ENCODE measurements around the gene HTR3A.
"Not testable (repeated sequence)": the region's sequence is repeated elsewhere in the genome, so short reads cannot be mapped to it uniquely, and the experiment has no call there.

HTR3A gene

GRCh38 chr11:113974741-113975470 lies at the start of gene HTR3A:
Gene HTR3A, plus strand, starts transcription at chr11:113975108. Its CDS starts 218 bp downstream, at chr11:113975326.
- H3K27me3 Mint-ChIP-seq (ENCODE audit: low read depth, poor library complexity), result peaks cover 45% of the 10 kb centered on the region
- H3K27ac Mint-ChIP-seq, result no peak within 1 kb of the TSS
- H3K4me1 Mint-ChIP-seq, result peaks cover 48% of the 10 kb centered on the region
- H3K9me3 Mint-ChIP-seq, result no peaks in the 10 kb centered on the region
- no peak for TF ChIP-seq CTCF (IDR thresholded peaks at IDR 0.05)
- DNase-seq, result peak; percentile 73
- peak within 1 kb of the TSS; percentile 62 for H3K4me3 Mint-ChIP-seq
- H3K36me3 Mint-ChIP-seq (ENCODE audit: low read depth), result no peaks in the 10 kb centered on the region

- H3K27me3 Mint-ChIP-seq (ENCODE audit: low read depth, poor library complexity), result peaks cover 23% of the 10 kb centered on the region
- H3K4me1 Mint-ChIP-seq, result no peaks in the 10 kb centered on the region
- H3K27ac Mint-ChIP-seq, result no peak overlapping the region
- H3K36me3 Mint-ChIP-seq (ENCODE audit: low read depth), result no peaks in the 10 kb centered on the region
- no peak for DNase-seq
- no peak for TF ChIP-seq CTCF (IDR thresholded peaks at IDR 0.05)
- no peak overlapping the region for H3K4me3 Mint-ChIP-seq
- no peaks in the 10 kb centered on the region for H3K9me3 Mint-ChIP-seq
Measured at GRCh38 chr11:113926273-113927197, 48.4 kb upstream of the HTR3A start.

GRCh38 chr11:113928311-113928710 lies 46.6 kb upstream of the HTR3A start:
- Mint-ChIP-seq H3K27ac (no peak overlapping the region), H3K4me3 (no peak overlapping the region), H3K9me3 (no peaks in the 10 kb centered on the region), H3K36me3 (ENCODE audit: low read depth) (no peaks in the 10 kb centered on the region), H3K27me3 (ENCODE audit: low read depth, poor library complexity) (peaks cover 30% of the 10 kb centered on the region), H3K4me1 (no peaks in the 10 kb centered on the region)
- TF ChIP-seq CTCF (IDR thresholded peaks at IDR 0.05), result no peak
- DNase-seq, result no peak

GRCh38 chr11:113932788-113933187 lies 42.1 kb upstream of the HTR3A start:
- TF ChIP-seq CTCF (IDR thresholded peaks at IDR 0.05), result no peak
- H3K36me3 Mint-ChIP-seq (ENCODE audit: low read depth), result no peaks in the 10 kb centered on the region
- H3K27me3 Mint-ChIP-seq (ENCODE audit: low read depth, poor library complexity), result peaks cover 32% of the 10 kb centered on the region

GRCh38 chr11:113934193-113934592 lies 40.7 kb upstream of the HTR3A start:
- H3K9me3 Mint-ChIP-seq; H3K27ac Mint-ChIP-seq; H3K4me3 Mint-ChIP-seq; H3K36me3 Mint-ChIP-seq (ENCODE audit: low read depth); DNase-seq; H3K4me1 Mint-ChIP-seq: not testable (repeated sequence)
- H3K27me3 Mint-ChIP-seq (ENCODE audit: low read depth, poor library complexity), result peaks cover 25% of the 10 kb centered on the region

More at GRCh38 chr11:113932788-113933187, 42.1 kb upstream of the HTR3A start:
- no peaks in the 10 kb centered on the region for H3K9me3 Mint-ChIP-seq
- H3K27ac Mint-ChIP-seq, result no peak overlapping the region
- H3K4me3 Mint-ChIP-seq, result no peak overlapping the region
- DNase-seq, result no peak
- no peaks in the 10 kb centered on the region for H3K4me1 Mint-ChIP-seq

GRCh38 chr11:113934761-113935160 lies 40.1 kb upstream of the HTR3A start:
- H3K27ac Mint-ChIP-seq, result no peak overlapping the region
- H3K9me3 Mint-ChIP-seq, result no peaks in the 10 kb centered on the region
- TF ChIP-seq CTCF (IDR thresholded peaks at IDR 0.05), result no peak
- peaks cover 25% of the 10 kb centered on the region for H3K27me3 Mint-ChIP-seq (ENCODE audit: low read depth, poor library complexity)
- no peak for DNase-seq
- no peaks in the 10 kb centered on the region for H3K4me1 Mint-ChIP-seq
- no peak overlapping the region for H3K4me3 Mint-ChIP-seq
- no peaks in the 10 kb centered on the region for H3K36me3 Mint-ChIP-seq (ENCODE audit: low read depth)
